Fibroblast of the aortic adventitia (primary cell): Measurements from ENCODE around the gene S100B. TPM values are rescaled to one million over a fixed set of nuclear protein-coding genes. Genes with fewer than 3 reads are reported as not detected.

Source experiments
- DNase-seq: peaks from one replicate; pipeline ENCODE4 v3.0.0-alpha.2; 2010; ENCODE audit warnings: low read depth
- H3K4me3 ChIP-seq: 2 replicates; pipeline ENCODE4 v1.5.1; 2011; ENCODE audit warnings: low read depth, mild to moderate bottlenecking, control low read depth, low read length, moderate library complexity
- CTCF ChIP-seq: IDR thresholded peaks from 2 replicates; pipeline ENCODE4 v1.5.1; 2011; ENCODE audit warnings: mild to moderate bottlenecking, low read length, control low read depth, inconsistent platforms; ENCODE audit not compliant: insufficient read depth
- total RNA-seq: library from RNA; depleted of rRNA; stranded (reverse); fragments of >200 nt; gene quantifications from 2 replicates; pipeline ENCODE4 v1.2.3, GENCODE V29; 2012; ENCODE audit warnings: low replicate concordance

Gene S100B
- total RNA-seq, 1 donor: 1.2 TPM

GRCh38 chr21:46552865-46553379 is 52.0 kb downstream of the S100B start:
- no peak overlapping the region for H3K4me3 ChIP-seq
- no peak for TF ChIP-seq CTCF
- no peak for DNase-seq

GRCh38 chr21:46552274-46552673 is 52.6 kb downstream of the S100B start:
- H3K4me3 ChIP-seq: no peak overlapping the region
- DNase-seq: no peak
- TF ChIP-seq CTCF: no peak

GRCh38 chr21:46551636-46552241 is 53.1 kb downstream of the S100B start:
- no peak overlapping the region for H3K4me3 ChIP-seq
- no peak for TF ChIP-seq CTCF
- DNase-seq: no peak

GRCh38 chr21:46550116-46550941 is 54.6 kb downstream of the S100B start:
- no peak for TF ChIP-seq CTCF
- DNase-seq: no peak
- no peak overlapping the region for H3K4me3 ChIP-seq

- no peak for TF ChIP-seq CTCF
- no peak overlapping the region for H3K4me3 ChIP-seq
- DNase-seq: no peak
Measured at GRCh38 chr21:46549650-46550049, 55.2 kb downstream of the S100B start.

Other genes with a start within 250 kb of the S100B start
- 26.5 and 34.4 TPM in 2 replicates for gene DIP2A, start 146.2 kb downstream of the S100B start, total RNA-seq
- gene PRMT2, start 30.6 kb upstream of the S100B start, total RNA-seq: 96.6 and 338 TPM in 2 replicates